Loucy (cell line): ENCODE data around the gene POLR1D.
A peak's percentile ranks its signal among the peaks of the same experiment; 100 is the strongest.

Experiments used
- H2AFZ ChIP-seq: fragments of 200-600 bp; sonication (generic); 2 replicates; pipeline ENCODE4 v1.6.0; 2016; ENCODE audit warnings: antibody characterized with exemption, mild to moderate bottlenecking, low read length, moderate library complexity
- H3F3A ChIP-seq: fragments of 200-600 bp; 2 replicates; pipeline ENCODE4 v1.6.0; 2016; ENCODE audit warnings: antibody characterized with exemption, low read depth, mild to moderate bottlenecking
- H3K27me3 ChIP-seq: fragments of 200-600 bp; sonication (generic); 2 replicates; pipeline ENCODE4 v1.6.1; 2014; ENCODE audit warnings: low read length, mild to moderate bottlenecking; ENCODE audit not compliant: insufficient read depth, poor library complexity, severe bottlenecking
- H3K36me3 ChIP-seq: fragments of 200-600 bp; sonication (generic); 2 replicates; pipeline ENCODE4 v1.6.1; 2016; ENCODE audit warnings: low read length; ENCODE audit not compliant: insufficient read depth
- H3K4me1 ChIP-seq: fragments of 200-600 bp; sonication (generic); 2 replicates; pipeline ENCODE4 v1.5.1; 2014; ENCODE audit warnings: low read length, mild to moderate bottlenecking; ENCODE audit not compliant: insufficient read depth, poor library complexity, severe bottlenecking
- H3K4me2 ChIP-seq: fragments of 200-600 bp; sonication (generic); 2 replicates; pipeline ENCODE4 v1.6.0; 2014; ENCODE audit warnings: antibody characterized with exemption, low read length, low read depth, mild to moderate bottlenecking; ENCODE audit not compliant: poor library complexity, severe bottlenecking
- H3K4me3 ChIP-seq: fragments of 200-600 bp; sonication (generic); 2 replicates; pipeline ENCODE4 v1.5.1; 2014; ENCODE audit warnings: low read length, mild to moderate bottlenecking, mixed read lengths; ENCODE audit not compliant: poor library complexity, severe bottlenecking
- H3K79me2 ChIP-seq: fragments of 200-600 bp; sonication (generic); 2 replicates; pipeline ENCODE4 v1.6.1; 2014; ENCODE audit warnings: low read length; ENCODE audit not compliant: insufficient read depth
- H3K9ac ChIP-seq: fragments of 200-600 bp; sonication (generic); 2 replicates; pipeline ENCODE4 v1.6.0; 2014; ENCODE audit warnings: mild to moderate bottlenecking, low read depth, low read length, moderate library complexity; ENCODE audit not compliant: poor library complexity, severe bottlenecking
- H3K9me2 ChIP-seq: fragments of 200-600 bp; sonication (generic); replicated peaks from 2 replicates; pipeline ENCODE4 v1.6.1; 2016; ENCODE audit warnings: low read depth, low read length, mixed read lengths
- H3K9me3 ChIP-seq: fragments of 200-600 bp; sonication (generic); 2 replicates; pipeline ENCODE4 v1.6.1; 2014; ENCODE audit warnings: mild to moderate bottlenecking, antibody characterized with exemption, low read length, low read depth; ENCODE audit not compliant: insufficient read depth
- H4K20me1 ChIP-seq: fragments of 200-600 bp; sonication (generic); 2 replicates; pipeline ENCODE4 v1.6.0; 2014; ENCODE audit warnings: antibody characterized with exemption, low read length, mild to moderate bottlenecking; ENCODE audit not compliant: insufficient read depth, poor library complexity, severe bottlenecking
- EZH2phosphoT487 ChIP-seq: fragments of 200-600 bp; IDR thresholded peaks from 2 replicates; pipeline ENCODE4 v1.6.1; 2018; ENCODE audit warnings: antibody characterized with exemption, mild to moderate bottlenecking, moderate library complexity, borderline replicate concordance
- TF ChIP-seq, protein P1 (sequence below): fragments of 200-600 bp; sonication (generic); conservative IDR thresholded peaks from 2 replicates; pipeline ENCODE4 v1.5.1; 2014; ENCODE audit warnings: mild to moderate bottlenecking, antibody characterized with exemption, low read length

Gene POLR1D, protein sequence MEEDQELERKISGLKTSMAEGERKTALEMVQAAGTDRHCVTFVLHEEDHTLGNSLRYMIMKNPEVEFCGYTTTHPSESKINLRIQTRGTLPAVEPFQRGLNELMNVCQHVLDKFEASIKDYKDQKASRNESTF

DNA sequence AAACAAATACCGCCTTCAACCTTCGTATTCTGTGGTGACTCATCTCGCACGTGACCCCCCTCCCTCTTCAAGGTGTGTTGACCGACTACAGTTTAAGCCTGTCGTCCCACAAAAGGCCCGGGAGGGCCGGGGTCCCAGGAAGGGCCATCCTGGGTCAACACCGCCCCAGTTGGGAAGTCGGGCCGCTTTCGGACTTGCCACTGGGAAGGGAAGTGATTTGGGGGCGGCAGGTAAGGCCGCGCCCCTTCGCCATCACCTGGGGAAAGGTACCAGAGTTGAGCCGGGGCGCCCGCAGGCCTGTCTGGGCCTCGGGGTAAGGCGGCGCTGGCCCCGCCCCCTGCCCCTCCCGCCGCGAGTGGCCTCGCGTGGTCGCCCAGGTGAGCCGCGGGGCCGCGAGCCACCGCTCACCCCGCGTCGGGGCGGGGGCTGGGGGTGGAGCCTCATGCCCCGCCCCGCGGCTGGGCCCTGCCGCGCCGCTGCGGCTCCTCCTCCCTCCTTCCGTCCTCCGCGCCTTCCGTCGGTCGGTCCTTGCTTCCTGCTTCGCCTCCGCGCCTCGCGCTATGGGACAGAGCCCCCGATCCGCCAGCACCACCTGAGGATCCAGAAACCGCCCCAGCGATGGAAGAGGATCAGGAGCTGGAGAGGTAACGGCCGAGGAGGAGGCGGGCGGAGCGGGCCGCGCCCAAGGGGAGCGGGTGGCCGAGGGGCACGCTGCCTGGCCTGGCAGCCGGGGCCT, at the start of gene POLR1D:
POLR1D (plus strand) TSS at position 527 of the 736 bp plus-strand sequence; CDS start at position 619, 92 bp downstream.
- Histone ChIP-seq H3K9me3 (no peaks in the 10 kb centered on the region), H3K4me2 (peak within 1 kb of the TSS; percentile 98), H3K79me2 (peaks cover 91% of the 10 kb centered on the region), H3K4me1 (peaks cover 74% of the 10 kb centered on the region), H3K4me3 (peak within 1 kb of the TSS; percentile 89), H3K27me3 (no peaks in the 10 kb centered on the region), H2AFZ (peak within 1 kb of the TSS; percentile 81), H3K9me2 (no peaks in the 10 kb centered on the region), H3F3A (no peaks in the 10 kb centered on the region), H3K36me3 (no peaks in the 10 kb centered on the region), H4K20me1 (peaks cover 73% of the 10 kb centered on the region), H3K9ac (peak within 1 kb of the TSS; percentile 86)
- no peak for TF ChIP-seq EZH2phosphoT487
- TF ChIP-seq, protein P1, sequence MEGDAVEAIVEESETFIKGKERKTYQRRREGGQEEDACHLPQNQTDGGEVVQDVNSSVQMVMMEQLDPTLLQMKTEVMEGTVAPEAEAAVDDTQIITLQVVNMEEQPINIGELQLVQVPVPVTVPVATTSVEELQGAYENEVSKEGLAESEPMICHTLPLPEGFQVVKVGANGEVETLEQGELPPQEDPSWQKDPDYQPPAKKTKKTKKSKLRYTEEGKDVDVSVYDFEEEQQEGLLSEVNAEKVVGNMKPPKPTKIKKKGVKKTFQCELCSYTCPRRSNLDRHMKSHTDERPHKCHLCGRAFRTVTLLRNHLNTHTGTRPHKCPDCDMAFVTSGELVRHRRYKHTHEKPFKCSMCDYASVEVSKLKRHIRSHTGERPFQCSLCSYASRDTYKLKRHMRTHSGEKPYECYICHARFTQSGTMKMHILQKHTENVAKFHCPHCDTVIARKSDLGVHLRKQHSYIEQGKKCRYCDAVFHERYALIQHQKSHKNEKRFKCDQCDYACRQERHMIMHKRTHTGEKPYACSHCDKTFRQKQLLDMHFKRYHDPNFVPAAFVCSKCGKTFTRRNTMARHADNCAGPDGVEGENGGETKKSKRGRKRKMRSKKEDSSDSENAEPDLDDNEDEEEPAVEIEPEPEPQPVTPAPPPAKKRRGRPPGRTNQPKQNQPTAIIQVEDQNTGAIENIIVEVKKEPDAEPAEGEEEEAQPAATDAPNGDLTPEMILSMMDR, result no peak

DNA sequence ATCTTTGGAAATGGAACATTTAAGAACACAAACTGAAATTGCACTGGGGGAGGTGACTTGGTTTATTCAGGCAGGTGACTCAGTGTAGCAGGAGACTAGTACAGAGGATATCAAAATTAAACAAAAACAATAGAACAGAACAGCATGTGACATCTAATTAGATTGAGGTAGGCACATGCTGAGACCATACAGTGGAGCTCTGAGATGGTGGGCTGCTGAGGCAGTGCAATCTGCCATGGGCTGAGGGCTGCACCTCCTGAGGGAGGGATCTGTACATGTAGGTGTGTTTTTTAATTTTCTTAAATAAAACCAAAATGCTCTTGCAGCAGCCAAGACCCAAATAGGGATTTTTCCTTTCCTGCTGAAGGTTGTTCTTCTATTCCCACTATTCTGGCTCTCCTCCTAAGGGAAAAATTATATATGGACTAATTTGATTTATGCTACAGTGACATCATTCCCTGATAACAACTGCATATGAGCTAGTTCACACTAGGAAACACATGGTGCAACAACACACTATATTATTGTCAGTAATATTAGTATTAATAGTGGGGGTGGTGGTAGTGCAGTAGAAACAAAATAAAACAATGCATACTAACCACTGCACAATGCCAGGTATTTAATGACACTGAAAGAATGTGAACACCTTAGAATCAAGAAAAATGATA, 49.3 kb upstream of the POLR1D start:
- peak overlapping the region; percentile 12 for H3K4me2 ChIP-seq
- no peaks in the 10 kb centered on the region for H3K9me3 ChIP-seq
- H3K9me2 ChIP-seq, result no peaks in the 10 kb centered on the region
- TF ChIP-seq, protein P1, result no peak
- TF ChIP-seq EZH2phosphoT487, result no peak
- no peak overlapping the region for H2AFZ ChIP-seq
- no peaks in the 10 kb centered on the region for H3K27me3 ChIP-seq
- no peak overlapping the region for H3K9ac ChIP-seq
- H3K36me3 ChIP-seq, result peaks cover 28% of the 10 kb centered on the region
- no peaks in the 10 kb centered on the region for H4K20me1 ChIP-seq
- peaks cover 29% of the 10 kb centered on the region; the same call in 1 of the 2 replicates for H3K79me2 ChIP-seq
- no peaks in the 10 kb centered on the region for H3F3A ChIP-seq
- H3K4me1 ChIP-seq, result peaks cover 14% of the 10 kb centered on the region
- H3K4me3 ChIP-seq, result no peak overlapping the region

DNA sequence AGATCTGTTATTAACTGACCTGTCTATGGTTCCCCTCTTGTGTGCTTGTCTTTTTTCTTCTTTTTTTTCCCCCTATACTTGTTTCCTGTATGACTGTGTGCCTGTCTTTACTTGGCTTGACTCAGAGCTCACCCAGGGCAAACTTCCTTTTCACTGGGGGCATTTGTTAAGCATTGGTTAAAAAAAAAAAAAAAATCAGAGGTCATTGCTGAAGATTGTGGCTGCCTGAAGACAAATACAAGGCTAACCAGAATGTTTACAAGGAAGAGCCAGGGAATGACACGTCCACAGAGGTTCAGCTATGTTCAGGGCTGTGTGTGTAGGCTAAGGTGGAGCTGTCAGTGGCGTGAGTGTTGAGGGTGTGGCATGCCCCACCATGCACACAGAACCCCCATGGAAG, 48.4 kb upstream of the POLR1D start:
- Histone ChIP-seq H3K9me2 (no peaks in the 10 kb centered on the region), H4K20me1 (no peaks in the 10 kb centered on the region), H2AFZ (no peak overlapping the region), H3K4me2 (peak overlapping the region; percentile 12), H3K4me1 (peaks cover 14% of the 10 kb centered on the region), H3K9me3 (no peaks in the 10 kb centered on the region), H3K27me3 (no peaks in the 10 kb centered on the region), H3K4me3 (no peak overlapping the region), H3K9ac (no peak overlapping the region), H3K79me2 (peaks cover 32% of the 10 kb centered on the region; the same call in 1 of the 2 replicates), H3F3A (no peaks in the 10 kb centered on the region), H3K36me3 (peaks cover 21% of the 10 kb centered on the region)
- TF ChIP-seq EZH2phosphoT487, result no peak
- TF ChIP-seq, protein P1, result no peak
